Activated CD8-positive, alpha-beta memory T cell treated with anti-CD3 and anti-CD28 coated beads for 36 hours (primary cell): ENCODE measurements around the gene RAB42. TPM values are rescaled to one million over a fixed set of nuclear protein-coding genes. Genes with fewer than 3 reads are reported as not detected.
"Not testable (repeated sequence)": the region's sequence is repeated elsewhere in the genome, so short reads cannot be mapped to it uniquely, and the experiment has no call there.

ENCODE experiments used
- CTCF ChIA-PET: fragments of 350-600 bp; sonication (Branson Sonifier 250); formaldehyde crosslinking; loops from one replicate; lab custom pipeline; 2021; ENCODE audit warnings: antibody characterized with exemption; lab: Charles Lee
- POLR2A ChIA-PET: fragments of 350-600 bp; sonication (Branson Sonifier 250); formaldehyde crosslinking; loops from one replicate; lab custom pipeline; 2021; ENCODE audit warnings: antibody characterized with exemption; lab: Charles Lee
- total RNA-seq, 2 experiments: library from RNA; stranded (reverse); gene quantifications; one replicate each; pipeline ENCODE4 v1.2.3, GENCODE V29; 2021

RAB42 gene, protein sequence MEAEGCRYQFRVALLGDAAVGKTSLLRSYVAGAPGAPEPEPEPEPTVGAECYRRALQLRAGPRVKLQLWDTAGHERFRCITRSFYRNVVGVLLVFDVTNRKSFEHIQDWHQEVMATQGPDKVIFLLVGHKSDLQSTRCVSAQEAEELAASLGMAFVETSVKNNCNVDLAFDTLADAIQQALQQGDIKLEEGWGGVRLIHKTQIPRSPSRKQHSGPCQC
- not detected for total RNA-seq

GRCh38 chr1:28591708-28592320 is at the start of gene RAB42:
Gene RAB42 (plus strand): TSS chr1:28592265. CDS start chr1:28592512, 247 bp downstream.
- ChIA-PET POLR2A (interaction anchor here (0.6 to 1.0 kb wide), 2 partner anchors 10 to 51 kb away, joined by 4 to 5 read pairs; partner anchors contain the start of gene TAF12), CTCF (no interaction called here)

DNA sequence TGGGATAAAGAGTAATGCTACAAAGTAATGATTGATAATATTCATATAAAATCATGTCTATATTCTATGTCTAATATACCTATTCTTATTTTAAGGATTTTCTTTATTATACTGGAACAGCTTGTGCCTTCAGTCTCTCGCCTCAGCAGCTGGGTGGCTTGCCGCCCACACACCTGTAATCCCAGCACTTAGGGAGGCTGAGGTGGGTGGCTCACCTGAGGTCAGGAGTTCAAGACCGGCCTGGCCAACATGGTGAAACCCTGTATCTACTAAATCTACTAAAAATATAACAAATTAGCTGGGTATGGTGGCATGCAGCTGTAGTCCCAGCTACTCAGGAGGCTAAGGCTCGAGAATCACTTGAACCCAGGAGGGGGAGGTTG is 46.8 kb upstream of the RAB42 start:
- POLR2A ChIA-PET, result interaction anchor here (1.3 kb wide), 1 partner anchor 36 kb away, joined by 3 read pairs; no protein-coding TSS in a partner anchor
- CTCF ChIA-PET, result no interaction called here

- POLR2A ChIA-PET, result interaction anchor here (0.6 kb wide), 1 partner anchor 130 kb away, joined by 5 read pairs; no protein-coding TSS in a partner anchor
These were observed 43.7 kb upstream of the RAB42 start for GRCh38 chr1:28548318-28548717.

DNA sequence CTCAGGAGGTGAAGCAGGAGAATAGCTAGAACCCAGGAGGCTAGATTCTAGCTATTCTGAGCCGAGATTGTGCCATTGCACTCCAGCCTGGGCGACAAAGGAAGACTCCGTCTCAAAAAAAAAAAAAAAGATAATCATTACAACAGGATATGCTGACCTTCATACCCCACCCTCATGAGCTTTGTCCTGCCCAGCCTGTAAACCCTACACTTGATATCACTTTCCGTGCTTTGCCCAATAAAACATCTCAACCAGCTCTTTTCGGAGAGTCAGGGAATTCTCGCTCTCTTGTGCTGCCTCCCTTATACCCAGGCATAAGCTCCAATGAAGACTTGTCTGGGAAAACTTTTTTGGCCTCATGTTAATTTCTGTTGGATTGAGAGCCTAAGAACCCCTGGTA is 40.7 kb upstream of the RAB42 start:
- ChIA-PET CTCF (interaction anchor here (1.9 kb wide), 1 partner anchor 33 kb away, joined by 5 read pairs; no protein-coding TSS in a partner anchor), POLR2A (interaction anchor here (0.5 to 5.8 kb wide), 4 partner anchors 10 to 293 kb away, joined by 3 to 87 read pairs (median 4); no protein-coding TSS in a partner anchor)

More at GRCh38 chr1:28548318-28548717, 43.7 kb upstream of the RAB42 start:
- CTCF ChIA-PET, result no interaction called here

DNA sequence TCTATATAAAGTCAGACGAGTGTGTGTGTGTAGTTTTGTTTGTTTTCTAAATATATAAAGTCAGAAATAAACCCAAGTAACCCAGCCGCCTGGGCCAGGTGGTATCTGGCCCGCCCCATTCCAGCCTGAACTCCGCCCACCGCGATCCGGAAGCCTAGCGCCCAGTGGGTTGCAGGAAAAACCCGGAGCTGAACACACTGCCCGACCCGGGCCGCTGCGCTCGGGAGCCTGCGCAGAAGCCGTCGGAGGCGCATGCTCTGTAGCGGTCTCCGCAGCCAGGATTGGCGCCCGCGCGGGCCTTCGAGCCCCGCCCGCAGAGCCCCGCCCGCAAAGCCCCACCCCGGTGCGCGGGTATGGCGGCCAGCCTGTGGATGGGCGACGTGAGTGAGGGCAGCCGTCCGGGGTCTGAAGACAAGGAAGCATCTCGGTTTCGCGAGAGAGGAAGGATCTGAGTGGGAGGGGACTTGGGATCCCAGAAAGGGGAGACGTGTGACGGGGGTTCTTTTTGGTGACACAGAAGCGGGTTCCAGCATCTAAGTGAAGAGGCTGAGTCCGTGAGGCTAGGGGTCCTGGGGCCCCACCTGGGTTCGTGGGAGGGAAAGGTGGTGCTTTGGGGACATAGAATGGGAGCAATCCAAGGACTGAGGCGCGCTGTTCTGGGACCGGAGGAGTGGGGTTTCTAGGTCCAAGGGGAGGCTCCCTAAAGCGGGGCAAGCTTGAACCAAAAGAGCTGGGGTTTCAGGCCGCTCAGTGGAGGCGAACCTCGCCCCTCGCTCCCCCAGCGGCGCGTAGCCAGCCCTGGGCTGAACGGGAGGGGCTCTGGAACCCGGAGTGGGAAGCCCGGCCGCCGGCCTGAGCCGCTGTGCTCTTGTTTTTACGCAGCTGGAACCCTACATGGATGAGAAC is 39.1 kb upstream of the RAB42 start, which contains the start of gene TRNAU1AP:
TSS of gene TRNAU1AP (plus strand) at position 328 of the 906 bp plus-strand sequence. CDS start at position 354, 26 bp downstream.
- CTCF ChIA-PET, result interaction anchor here (0.6 to 2.4 kb wide), 4 partner anchors 25 to 1576 kb away, joined by 3 to 19 read pairs (median 4); no protein-coding TSS in a partner anchor
- POLR2A ChIA-PET, result interaction anchor here (0.6 to 5.8 kb wide), 5 partner anchors 27 to 628 kb away, joined by 3 to 87 read pairs (median 7); partner anchors contain the start of genes RNU11 and SRSF4

DNA sequence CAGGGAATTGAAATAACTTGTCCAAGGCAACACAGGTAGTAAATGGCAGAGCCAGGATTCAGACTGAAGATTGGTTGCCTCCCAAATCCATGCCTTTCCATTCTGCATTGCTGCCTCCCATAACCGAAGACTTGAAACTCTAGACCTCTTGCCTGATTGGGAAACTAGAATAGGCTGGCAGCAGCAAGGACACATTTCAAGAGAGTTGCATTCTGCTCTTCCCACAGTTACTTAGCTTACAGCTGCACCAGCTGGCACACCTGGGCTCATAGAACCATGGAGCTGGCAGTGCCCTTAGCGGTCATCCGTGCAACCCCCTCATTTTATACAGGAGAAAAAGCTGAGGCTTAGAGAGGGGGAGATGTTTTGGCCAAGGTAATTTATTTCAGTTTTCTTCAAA is 31.2 kb upstream of the RAB42 start:
- CTCF ChIA-PET, result no interaction called here
- POLR2A ChIA-PET, result no interaction called here

DNA sequence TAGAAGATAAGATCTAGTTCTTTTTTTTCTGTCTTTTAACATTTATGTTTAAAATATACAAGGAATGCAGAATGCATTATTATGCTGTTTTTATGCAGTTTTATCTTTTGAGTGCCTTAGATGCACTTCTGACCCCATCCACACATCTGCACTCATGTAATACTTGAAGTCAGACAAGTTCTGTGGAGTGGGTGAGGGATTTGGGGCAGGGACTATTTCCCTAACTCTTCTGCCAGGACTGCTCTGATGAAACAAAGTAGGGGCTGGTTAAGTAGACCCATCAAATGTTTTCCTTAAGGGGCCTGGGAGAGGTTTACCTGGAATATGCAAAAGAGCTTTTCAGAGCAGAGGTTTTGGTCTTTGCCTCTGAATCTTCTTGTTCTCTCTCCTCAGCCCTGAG is 27.8 kb upstream of the RAB42 start:
- ChIA-PET POLR2A (interaction anchor here (1.1 kb wide), 1 partner anchor 17 kb away, joined by 3 read pairs; no protein-coding TSS in a partner anchor), CTCF (interaction anchor here (0.6 to 0.7 kb wide), 2 partner anchors 16 to 151 kb away, joined by 3 read pairs; no protein-coding TSS in a partner anchor)

- CTCF ChIA-PET, result interaction anchor here (0.7 kb wide), 1 partner anchor 181 kb away, joined by 3 read pairs; no protein-coding TSS in a partner anchor
- POLR2A ChIA-PET, result interaction anchor here (0.7 to 1.1 kb wide), 2 partner anchors 17 to 32 kb away, joined by 3 read pairs; no protein-coding TSS in a partner anchor
These were observed 27.0 kb upstream of the RAB42 start for GRCh38 chr1:28565040-28565439.

- POLR2A ChIA-PET, result interaction anchor here (0.7 kb wide), 1 partner anchor 32 kb away, joined by 3 read pairs; no protein-coding TSS in a partner anchor
- CTCF ChIA-PET, result no interaction called here
These were observed 26.3 kb upstream of the RAB42 start for GRCh38 chr1:28565726-28566125.

GRCh38 chr1:28566931-28567330 is 25.1 kb upstream of the RAB42 start:
- ChIA-PET CTCF (no interaction called here), POLR2A (no interaction called here)

GRCh38 chr1:28571911-28572310 is 20.2 kb upstream of the RAB42 start:
- POLR2A ChIA-PET, result no interaction called here

GRCh38 chr1:28572891-28573290 is 19.2 kb upstream of the RAB42 start:
- POLR2A ChIA-PET, result interaction anchor here (0.5 kb wide), 1 partner anchor 1409 kb away, joined by 4 read pairs; no protein-coding TSS in a partner anchor
- CTCF ChIA-PET, result not testable (repeated sequence)

More at GRCh38 chr1:28571911-28572310, 20.2 kb upstream of the RAB42 start:
- CTCF ChIA-PET, result no interaction called here

- ChIA-PET CTCF (no interaction called here), POLR2A (interaction anchor here (0.6 kb wide), 1 partner anchor 13 kb away, joined by 3 read pairs; no protein-coding TSS in a partner anchor)
These were observed 18.5 kb upstream of the RAB42 start for GRCh38 chr1:28573564-28573963.

DNA sequence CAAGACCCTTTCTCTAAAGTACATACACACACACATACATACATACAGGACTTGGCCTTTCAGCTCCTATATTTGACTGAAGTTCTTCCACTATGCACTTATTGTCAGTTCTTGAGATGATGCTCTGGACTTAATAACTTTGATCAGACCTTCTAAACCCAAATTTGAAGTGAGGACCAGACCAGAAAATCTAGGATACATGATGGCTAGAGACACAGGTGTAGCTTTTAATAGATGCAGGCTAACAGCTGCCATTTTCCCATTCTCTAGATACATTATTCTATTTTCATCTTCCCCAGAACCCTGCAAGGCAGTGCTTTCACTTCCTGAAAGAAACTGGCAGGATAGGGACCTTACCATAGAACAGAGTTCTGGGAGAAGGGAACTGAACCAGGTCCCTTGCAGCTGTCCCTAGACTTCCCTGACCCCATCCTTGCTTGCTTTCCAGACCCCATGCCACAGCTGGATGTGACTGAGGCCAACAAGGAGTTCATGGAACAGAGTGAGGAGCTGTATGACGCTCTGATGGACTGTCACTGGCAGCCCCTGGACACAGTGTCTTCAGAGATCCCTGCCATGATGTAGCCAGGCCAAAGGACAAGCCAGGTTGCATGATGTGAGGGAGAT is 14.9 kb upstream of the RAB42 start:
- ChIA-PET CTCF (interaction anchor here (0.6 to 1.4 kb wide), 3 partner anchors 25 to 159 kb away, joined by 3 to 4 read pairs (median 3); partner anchors contain the start of gene TRNAU1AP), POLR2A (interaction anchor here (0.5 to 6.1 kb wide), 5 partner anchors 24 to 339 kb away, joined by 3 to 87 read pairs (median 4); partner anchors contain the start of genes RNU11 and TRNAU1AP)

DNA sequence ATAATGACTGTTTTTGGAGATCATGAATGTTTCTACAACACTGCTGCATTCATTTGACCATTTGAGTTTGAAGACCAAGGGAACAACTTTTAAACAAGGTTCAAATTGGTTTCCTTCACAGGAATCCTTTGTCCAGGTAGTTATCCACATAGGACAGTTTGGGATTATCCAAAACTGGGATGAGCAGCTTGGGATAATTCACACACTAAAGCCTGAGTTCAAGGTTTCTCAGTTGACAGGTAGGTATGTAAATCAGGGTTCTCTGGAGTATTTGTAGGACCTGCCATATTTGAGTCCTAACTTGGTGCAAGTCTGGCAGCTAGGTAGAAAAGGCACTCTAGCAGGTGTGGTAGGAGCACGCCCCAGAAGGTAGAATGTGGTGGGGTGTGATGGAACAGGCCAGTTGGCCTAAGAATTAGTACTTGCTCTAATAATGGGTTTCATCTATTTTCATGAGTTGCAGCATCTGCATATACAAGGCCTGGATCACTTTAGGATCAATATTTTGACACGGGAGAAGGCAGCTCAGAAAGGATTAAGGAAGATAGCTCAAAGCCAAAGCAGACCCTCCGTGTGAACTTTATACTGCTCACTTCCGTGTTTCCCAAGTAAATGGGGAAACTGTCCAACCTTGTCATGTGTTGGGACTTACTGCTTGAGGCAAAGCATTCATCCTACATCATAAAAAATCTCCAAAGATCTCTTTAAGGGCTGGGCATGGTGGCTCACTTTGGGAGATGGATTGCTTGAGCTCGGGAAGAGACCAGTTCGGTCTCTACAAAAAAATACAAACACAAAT is 14.1 kb upstream of the RAB42 start:
- CTCF ChIA-PET, result interaction anchor here (0.6 to 1.4 kb wide), 4 partner anchors 24 to 158 kb away, joined by 3 to 4 read pairs (median 3); partner anchors contain the start of gene TRNAU1AP
- POLR2A ChIA-PET, result interaction anchor here (1.0 to 6.1 kb wide), 5 partner anchors 18 to 70 kb away, joined by 3 to 140 read pairs (median 5); partner anchors contain the start of genes RCC1, RNU11 and TRNAU1AP

- ChIA-PET CTCF (interaction anchor here (0.5 to 3.5 kb wide), 7 partner anchors 20 to 325 kb away, joined by 3 to 19 read pairs (median 3); partner anchors contain the start of gene TRNAU1AP), POLR2A (interaction anchor here (0.7 to 6.1 kb wide), 9 partner anchors 16 to 70 kb away, joined by 3 to 140 read pairs (median 7); partner anchors contain the start of genes RCC1, TAF12 and TRNAU1AP)
These were observed 13.3 kb upstream of the RAB42 start for GRCh38 chr1:28578696-28579218.
